Measurements from ENCODE around the gene SARDH.
A peak's percentile ranks its signal among the peaks of the same experiment; 100 is the strongest.

Gene SARDH

GRCh38 chr9:133665096-133665495 is 73.1 kb downstream of the SARDH start:
- DNase-seq: no peak

GRCh38 chr9:133664173-133665050 is 73.7 kb downstream of the SARDH start:
- no peak for DNase-seq

- DNase-seq: no peak
These were observed 76.2 kb downstream of the SARDH start for GRCh38 chr9:133661846-133662540.

GRCh38 chr9:133659516-133659915 is 78.6 kb downstream of the SARDH start:
- no peak for DNase-seq

GRCh38 chr9:133658442-133659431 is 79.4 kb downstream of the SARDH start:
- DNase-seq: no peak

GRCh38 chr9:133657120-133657661 is 81.0 kb downstream of the SARDH start:
- DNase-seq: no peak

GRCh38 chr9:133656211-133657119 is 81.7 kb downstream of the SARDH start:
- peak in 2 of 4 experiments; percentile 44 to 65 for DNase-seq

GRCh38 chr9:133655701-133656100 is 82.5 kb downstream of the SARDH start:
- DNase-seq: no peak

- no peak for DNase-seq
These were observed 83.2 kb downstream of the SARDH start for GRCh38 chr9:133654736-133655657.

GRCh38 chr9:133653638-133654037 is 84.5 kb downstream of the SARDH start:
- DNase-seq: no peak

- DNase-seq: no peak
These were observed 88.1 kb downstream of the SARDH start for GRCh38 chr9:133650026-133650425.

- DNase-seq: no peak
These were observed 89.0 kb downstream of the SARDH start for GRCh38 chr9:133649194-133649593.

- DNase-seq: no peak
These were observed 90.2 kb downstream of the SARDH start for GRCh38 chr9:133647765-133648469.

- no peak for DNase-seq
These were observed 91.0 kb downstream of the SARDH start for GRCh38 chr9:133647148-133647547.

- DNase-seq: no peak
These were observed 93.0 kb downstream of the SARDH start for GRCh38 chr9:133645021-133645765.

GRCh38 chr9:133643978-133644760 is 94.0 kb downstream of the SARDH start:
- no peak for DNase-seq

GRCh38 chr9:133643362-133643755 is 94.8 kb downstream of the SARDH start:
- DNase-seq: no peak

- no peak for DNase-seq
These were observed 95.3 kb downstream of the SARDH start for GRCh38 chr9:133642708-133643361.

Data from activated naive CD4-positive, alpha-beta T cell (primary cell).